GM21825 (cell line): ENCODE results near the gene RFNG.

Experiments used
- ATAC-seq: cut with Tn5 transposase; IDR thresholded peaks from one replicate; pipeline ENCODE4 v1.9.1; 2021; ENCODE audit warnings: mild to moderate bottlenecking, moderate library complexity; ENCODE audit not compliant: unreplicated experiment

Gene RFNG

DNA sequence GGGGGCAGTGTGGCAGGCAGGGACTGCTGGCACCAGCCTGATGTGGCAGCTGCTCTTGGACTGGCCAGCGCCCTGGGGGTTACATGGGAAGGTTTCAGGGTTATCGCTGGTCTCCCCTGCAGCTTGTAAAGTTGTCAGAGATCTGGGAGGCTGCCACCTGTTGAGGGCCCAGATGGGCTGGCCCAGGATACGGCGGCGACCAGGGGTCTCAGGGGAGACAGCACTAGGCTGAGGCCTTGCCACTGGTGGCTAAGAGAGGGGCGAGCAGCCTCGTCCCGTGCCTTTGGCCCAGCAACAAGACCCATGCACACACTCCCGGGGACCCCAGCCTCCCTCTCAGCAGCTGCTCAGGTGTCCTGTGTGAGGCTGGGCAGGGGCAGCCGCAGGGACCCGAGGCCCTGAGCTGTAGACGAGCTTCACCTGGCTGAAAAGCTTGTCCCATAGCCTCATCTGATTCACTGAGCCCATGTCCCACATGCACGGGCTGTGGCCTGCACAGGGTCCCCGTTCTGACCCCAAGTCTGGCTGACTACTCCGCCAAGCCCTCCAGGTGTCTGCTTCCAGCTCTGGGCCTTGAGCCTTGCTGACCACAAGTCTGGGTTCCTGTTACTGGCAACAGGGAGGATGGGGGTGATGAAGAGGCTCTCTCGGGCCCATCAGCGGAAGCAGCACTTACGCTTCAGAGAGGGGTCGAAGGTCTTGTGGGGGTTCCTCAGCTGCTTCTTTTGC, 7.8 kb upstream of the RFNG start:
- ATAC-seq = no peak

DNA sequence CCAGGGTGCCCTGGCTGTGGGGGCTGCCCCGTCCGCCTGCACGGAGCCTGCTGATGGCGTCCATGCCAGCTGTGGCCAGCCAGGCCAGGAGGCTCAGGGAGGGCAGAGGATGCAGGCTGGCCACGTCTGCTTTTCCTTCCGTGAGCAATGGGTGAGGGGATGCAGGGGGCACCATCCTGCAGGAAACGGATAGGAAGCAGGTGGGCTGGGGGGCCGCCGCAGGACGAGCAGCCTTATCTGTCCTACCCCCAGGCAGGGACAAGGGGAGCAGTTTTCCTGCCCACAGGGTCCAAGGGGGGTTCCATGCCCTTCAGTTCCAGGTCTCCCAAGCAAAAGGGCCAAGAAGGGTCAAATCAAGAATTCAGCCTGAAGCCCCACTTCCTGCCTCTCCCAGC, 7.2 kb upstream of the RFNG start:
- ATAC-seq = no peak

DNA sequence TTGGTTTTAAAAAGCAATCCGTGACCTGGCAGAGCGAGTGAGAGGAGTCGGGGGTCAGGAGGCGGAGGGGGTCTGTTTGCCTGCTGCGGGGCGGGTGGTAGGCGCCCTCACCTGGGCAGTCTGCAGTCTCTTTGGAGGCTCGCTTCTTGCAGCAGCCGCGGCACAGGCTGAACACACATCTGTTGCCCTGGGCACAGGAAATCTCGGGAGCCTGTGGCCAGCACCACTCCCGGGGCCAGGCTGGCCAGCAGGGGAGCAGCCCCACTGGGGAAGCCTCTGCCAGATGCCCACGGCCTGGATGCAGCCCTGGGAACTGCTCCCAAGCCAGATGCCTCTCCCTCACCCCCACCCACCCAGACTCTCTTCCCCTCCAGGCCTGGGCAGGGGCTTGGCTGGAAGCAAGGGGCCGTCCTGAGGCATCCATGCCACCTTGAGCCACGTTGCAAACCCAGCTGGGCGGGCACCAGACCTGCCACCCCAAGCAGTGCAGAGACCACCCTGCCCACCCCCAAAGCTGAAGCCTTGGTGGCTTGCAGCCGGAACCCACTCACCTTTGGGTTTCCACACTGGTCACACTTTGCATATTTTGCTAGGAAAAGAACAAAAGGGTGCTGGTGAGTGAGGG, 6.7 kb upstream of the RFNG start:
- no peak for ATAC-seq

DNA sequence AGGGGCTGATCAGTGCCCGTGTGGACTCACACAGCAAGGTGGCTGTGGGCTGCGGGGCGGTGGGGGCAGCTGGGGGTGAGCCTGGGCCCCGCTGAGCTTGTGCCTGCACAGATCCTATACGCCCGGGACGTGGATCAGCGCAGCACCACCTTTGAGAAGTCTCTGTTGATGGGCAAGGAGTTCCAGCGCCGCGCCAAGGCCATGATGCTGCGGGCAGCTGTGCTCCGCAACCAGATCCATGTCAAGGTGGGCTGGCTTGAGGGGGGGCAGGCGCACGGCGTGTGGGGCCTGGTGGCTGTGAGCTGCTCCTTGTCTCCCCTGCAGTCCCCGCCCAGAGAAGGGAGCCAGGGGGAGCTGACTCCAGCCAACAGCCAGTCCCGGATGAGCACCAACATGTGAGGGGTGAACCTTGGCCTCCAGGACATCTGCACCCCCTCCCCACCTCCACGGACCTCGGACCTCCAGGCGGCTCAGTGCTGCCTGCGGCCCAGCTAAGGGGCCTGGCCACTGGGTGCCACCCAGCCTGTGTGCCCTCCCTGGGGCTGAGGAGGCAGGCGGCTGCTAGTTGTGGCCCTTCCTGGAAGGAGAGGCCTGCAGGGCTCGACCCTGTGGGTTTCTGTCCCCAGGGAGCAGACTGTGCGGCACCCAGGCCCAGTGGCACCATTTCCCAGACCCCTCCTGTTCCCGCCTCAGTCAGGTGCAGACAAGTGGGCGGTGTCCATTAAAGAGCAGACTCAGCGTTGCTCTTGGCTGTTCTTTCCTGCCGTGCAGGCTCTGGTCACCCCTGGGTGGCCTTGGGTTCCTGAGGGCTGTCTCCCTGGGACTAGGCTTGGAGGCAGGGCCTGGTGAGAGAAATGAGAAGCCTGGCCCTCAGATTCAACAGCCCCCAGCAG, 5.4 kb upstream of the RFNG start:
- ATAC-seq = no peak

DNA sequence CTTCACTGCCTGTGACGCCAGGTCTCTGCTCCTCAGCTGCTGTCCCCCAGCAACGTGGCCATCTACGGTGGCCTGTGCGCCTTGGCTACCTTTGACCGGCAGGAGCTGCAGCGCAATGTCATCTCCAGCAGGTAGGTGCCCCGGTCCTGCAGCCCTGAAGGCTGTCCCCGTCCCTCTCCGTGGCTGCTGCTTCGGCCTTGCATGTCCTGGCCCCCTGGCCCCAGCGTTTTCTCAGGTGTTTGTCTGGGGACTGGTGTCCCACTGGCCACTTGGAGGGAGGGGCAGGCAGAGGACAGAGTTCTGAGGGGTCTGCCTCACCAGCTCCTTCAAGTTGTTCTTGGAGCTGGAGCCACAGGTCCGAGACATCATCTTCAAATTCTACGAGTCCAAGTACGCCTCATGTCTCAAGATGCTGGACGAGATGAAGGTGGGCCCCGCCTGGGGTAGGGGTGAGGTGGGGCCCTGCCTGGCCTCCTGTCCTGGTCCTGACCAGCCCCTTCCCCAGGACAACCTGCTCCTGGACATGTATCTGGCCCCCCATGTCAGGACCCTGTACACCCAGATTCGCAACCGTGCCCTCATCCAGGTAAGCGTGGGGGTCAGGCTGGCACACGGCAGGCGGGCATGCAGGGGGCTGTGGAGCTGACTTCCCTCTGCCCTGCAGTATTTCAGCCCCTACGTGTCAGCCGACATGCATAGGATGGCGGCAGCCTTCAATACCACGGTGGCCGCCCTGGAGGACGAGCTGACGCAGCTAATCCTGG, 4.5 kb upstream of the RFNG start:
- no peak for ATAC-seq

DNA sequence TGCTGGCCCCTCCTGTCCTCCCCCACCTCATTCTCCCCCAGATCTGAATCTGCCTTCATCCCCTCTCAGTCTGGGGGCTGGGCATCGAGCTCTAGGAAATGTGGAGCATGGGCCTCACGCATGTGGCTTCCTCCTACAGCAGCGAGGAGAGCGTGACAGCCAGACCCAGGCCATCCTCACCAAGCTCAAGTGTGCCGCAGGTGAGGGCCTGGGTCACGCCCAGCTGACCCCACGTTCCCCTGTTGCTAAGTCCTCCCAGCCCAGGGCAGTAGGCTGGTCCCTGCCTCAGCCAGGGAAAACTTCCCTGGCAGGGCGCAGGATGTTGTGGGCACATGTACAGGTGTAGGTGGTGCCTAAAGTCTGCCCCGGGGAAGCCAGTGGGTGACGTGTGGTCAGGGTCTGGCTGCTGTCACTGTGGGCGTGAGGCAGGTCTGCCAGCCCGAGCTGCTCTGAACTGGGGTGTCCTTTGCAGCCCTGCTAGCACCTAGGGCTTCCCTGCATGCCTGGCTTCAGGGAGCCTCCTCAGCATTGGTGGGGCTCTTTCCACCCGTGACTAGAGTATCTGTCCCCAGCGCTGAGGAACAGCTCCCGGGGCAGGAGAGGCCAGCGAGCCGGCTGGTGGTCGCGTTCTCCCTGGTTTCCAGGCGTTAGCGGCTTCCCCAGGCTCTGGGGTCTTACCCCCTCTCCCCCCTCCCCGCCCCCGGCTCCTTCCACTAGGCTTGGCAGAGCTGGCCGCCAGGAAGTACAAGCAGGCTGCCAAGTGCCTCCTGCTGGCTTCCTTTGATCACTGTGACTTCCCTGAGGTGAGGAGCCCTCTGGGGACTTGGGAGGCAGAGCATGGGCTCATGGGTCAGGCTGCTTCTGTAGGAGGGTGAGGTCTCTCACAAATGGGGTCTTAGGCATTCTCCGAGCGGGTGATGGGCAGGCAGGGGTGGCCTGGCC, 3.7 kb upstream of the RFNG start:
- no peak for ATAC-seq

DNA sequence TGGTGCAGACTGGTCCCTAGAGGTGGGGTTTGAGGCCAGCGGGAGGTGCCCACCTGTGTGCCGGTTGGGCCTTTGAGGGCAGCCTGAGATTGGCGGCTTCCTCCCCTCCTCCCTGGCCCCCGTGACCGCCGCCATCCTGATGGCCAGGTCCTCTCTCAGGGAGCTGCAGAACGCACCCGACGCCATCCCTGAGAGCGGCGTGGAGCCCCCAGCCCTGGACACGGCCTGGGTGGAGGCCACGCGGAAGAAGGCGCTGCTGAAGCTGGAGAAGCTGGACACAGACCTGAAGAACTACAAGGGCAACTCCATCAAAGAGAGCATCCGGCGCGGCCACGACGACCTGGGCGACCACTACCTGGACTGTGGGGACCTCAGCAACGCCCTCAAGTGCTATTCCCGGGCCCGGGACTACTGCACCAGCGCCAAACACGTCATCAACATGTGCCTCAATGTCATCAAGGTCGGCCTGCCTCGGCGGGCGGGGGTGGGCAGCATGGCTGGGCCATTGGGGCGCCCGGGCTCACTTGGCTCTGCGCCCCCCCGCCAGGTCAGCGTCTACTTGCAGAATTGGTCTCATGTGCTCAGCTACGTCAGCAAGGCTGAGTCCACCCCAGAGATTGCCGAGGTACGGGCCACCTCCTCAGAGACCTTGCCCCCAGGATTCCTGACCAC, 2.9 kb upstream of the RFNG start:
- ATAC-seq = no peak

DNA sequence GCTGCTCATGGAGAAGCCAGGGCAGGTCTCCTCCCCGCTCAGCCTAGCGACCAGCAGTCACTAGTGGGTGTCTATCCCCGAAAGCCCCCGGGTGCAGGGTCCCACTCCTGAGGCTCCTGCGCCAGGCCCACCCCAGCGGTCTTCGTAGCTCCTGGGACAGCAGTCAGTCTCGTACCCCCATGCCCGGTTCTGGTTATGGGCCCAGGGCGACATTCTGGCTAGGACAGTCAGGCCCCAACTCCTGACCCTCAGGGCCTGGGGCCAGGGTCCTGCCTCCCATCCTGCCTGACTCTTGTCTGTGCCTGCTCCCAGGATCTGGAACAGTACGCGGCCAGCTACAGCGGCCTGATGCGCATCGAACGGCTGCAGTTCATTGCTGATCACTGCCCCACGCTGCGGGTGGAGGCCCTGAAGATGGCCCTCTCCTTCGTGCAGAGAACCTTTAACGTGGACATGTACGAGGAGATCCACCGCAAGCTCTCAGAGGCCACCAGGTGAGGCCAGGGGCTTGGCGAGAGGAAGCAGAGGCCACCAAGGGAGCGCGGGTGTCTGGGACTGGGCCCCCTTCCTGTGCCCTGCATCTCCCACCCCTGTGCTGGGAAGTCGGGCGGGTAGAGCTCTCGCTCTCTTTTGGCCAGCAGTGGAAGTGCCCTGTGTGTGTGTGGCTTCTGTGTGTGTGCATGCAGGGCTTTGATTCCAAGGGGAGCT, 2.1 kb upstream of the RFNG start:
- ATAC-seq = no peak

DNA sequence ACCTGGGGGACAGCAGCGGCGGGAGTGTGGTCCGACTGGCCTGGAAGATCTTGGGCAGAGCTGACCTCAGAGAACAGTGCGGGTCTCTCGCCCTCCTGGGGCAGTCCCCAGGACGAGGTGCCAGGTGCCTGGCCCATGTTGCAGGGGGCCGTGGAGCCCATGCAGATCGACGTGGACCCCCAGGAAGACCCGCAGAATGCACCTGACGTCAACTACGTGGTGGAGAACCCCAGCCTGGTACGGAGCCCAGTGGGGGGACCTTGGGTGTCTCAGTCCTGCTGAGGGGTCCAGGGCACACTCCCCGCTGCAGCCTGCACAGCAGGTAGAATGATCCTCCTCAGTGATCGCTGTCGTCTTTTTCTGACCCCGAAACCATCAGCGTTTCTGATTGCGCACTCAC, 1.5 kb upstream of the RFNG start:
- no peak for ATAC-seq

DNA sequence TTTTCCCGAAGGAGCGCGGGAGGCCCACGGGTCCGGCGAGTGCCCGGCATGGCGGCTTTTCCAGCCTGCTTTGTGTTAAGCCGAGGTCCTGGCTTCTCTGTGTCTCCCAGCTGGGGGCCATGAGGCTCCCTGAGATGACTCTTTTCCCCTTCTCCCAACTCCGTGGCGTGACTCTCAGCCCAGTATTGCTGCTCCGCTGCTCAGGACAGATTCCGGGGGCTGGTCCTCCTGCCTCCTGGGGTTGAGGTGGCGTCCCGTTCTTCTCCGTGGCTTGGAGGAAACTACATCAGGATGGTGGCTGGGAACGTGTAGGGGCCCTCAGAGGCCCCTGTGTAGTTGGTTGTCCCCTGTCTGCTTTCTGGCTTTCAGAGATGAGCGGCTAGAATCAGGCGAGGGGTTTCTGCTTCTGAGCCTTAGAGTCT, 1.0 kb upstream of the RFNG start:
- ATAC-seq = no peak

DNA sequence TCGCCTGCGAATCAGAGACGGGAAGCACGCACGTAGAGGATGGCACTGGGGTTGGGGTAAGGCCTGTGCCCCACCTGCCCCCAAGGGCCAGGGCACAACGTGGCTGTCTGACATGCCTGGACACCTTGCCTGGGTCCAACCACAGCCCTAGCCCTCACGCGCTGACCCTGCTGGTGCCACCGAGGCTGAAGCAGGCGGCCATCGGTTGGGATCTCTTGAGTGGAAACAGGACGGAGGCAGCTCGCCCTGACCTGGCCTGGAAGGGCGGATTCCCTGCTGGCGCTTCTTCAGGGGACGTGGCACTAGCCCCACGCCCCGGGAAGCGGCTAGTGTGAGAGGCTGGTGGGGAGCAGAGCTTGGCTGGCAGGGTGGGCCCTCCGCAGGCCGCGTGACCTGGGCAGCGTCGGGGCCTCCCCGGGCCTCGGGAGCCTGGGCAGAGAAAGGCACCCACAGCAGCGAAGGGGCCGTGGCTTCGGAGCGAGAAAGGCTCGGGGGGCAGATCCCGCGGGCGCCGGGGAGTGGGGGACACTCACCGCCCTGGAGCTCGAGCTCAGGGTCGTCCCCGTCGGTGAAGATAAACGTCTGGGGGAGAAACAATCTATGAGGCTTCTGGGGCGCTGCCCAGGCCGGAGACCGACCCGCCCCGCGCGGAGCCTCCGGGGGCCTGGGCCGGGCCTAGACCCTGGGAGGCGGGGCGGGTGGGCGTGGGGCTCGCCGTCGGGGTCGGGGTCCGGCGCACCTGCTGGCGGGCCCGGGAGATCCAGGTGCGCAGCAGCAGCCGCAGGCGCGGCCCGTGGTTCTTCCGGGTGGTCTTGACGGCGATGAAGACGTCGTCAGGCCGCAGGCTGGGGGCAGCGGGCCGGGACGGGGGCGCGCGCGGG, 610 bp downstream of the RFNG start:
- ATAC-seq = no peak

DNA sequence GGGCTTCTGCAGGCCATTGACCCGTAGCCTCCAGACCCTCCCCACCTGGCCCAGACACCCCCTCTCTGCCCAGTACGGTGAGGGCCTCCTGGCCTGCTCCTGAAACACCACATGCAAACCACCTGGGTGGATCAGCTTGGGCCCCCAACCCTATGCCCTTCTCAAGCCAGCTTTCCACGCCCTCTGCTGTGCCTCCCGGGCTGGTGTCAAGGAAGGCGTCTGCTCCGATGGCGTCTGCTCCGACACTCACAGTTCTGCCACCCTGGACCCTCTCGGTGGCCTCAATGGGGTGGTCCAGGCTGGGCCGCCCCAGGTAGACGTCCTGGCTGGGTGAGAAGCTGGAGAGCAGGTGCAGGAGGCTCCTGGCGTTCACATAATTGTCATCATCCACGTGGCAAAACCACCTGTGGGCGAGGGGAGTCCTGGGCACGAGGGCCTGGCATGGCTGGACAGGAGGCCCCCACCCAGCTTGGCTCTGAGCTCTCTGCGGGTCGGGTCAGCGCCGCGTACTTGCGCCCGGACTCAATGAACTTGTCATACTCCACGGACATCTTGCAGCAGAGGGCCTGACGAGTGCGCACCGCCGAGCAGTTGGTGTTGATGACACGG, 1.4 kb downstream of the RFNG start:
- no peak for ATAC-seq

DNA sequence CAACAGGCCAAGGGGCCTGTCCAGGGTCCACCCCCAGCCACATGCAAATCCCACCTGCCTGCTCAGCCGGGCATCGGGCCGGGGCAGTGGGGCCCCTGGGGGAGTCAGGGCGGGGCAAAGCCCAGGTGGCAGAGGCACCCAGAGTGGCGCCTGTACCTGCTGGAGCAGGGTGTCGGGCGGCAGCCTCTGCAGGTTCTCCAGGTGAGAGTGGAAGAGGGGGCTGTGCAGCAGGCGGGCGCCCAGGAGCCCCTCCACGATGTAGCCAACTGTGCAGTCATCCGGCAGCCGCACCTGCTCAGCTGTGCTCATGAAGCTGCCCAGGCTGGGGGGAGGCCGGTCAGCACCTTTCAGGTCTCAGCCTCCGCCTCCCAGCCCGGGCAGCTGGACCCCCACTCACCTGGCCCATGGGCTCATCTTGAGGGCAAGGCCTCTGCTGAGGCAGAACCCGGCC, 2.1 kb downstream of the RFNG start:
- ATAC-seq = no peak

DNA sequence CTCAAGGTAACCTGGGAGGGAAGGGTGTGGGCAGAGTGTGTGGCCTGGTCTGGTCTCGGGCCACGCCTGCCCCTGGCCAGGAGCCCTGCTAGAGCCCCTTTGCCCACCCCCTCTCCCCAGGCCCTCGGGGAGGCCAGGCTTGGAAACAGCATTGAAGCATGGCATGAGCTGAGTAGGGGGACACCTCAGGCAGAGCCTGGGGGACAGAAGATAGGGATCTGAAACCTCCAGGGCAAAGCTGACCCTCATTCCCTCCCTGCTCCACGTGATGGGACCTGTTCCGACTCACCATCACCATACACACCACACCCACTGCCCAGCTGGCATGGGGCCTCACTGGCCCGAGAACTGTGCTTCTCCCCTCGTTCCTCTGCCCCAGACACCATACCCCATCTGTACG, 2.5 kb downstream of the RFNG start:
- ATAC-seq = no peak

DNA sequence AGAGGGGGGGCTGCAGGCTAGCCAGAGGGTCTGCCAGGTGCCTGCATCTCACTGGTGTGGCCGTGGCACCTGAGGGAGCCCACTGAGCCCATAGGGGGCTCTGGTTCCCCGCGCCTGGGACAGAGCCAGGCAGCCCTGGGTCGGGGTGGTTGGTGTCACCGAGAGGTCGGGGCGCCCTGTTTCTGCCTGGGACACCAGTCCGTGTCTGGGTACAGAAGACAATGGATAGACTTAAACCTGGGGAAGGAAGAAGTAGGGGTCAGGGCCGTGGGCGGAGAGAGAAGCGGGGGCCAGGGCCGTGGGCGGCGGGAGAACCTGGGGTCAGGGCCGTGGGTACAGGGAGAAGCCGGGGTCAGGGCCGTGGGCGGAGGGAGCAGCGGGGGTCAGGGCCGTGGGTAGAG, 3.0 kb downstream of the RFNG start:
- ATAC-seq = no peak

DNA sequence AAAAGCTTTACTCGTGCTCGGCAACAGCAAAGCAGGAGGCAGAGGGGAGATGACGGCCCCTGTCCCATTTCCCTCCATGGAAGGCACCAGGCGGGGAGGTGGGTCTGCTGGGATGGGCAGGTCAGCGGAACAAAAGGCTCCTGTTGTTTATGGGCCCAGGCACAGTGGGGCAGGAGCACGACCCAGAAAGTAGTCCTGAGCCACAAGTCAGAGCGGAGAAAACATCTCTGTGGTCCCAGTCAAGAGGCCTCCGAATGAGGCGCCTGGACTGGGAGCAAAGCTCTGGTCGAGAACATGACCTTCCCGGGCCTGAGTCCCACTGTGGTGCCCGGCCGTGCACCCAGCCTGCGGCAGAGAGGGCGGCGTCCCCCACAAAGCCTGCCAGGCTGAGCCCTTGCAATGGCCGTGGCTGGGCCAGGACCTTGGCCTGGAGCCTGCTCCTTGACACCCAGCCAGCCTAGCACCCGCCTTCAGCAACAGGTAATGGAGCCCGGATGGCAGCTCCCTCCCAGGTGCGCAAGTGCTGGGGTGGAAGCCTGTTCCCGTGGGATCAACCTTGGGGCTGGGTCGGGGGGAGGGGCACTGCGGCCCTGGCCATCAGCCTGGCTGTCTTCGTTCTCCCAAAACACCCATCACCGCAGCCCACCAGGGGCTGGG, 3.6 kb downstream of the RFNG start:
- no peak for ATAC-seq

DNA sequence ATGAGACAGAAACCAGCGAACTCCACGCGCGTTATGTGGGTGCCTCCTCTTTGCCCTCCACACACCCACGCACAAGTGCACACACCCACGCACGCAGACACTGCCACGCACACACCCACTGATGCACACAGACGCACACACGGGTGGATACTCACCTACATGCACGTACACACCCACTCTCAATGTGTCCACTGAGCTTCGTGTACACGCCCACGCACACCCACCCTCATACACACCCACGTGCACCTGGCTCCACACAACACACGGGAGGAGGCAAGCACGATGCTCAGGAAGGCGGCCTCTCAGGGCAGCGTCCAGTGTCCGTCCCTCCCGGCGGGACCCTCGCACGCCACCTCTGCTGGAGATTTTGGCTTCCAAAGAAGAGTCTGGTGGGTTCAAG, 4.2 kb downstream of the RFNG start:
- no peak for ATAC-seq
